ENCODE measurements around the gene FRMD4A.

The FRMD4A gene

DNA sequence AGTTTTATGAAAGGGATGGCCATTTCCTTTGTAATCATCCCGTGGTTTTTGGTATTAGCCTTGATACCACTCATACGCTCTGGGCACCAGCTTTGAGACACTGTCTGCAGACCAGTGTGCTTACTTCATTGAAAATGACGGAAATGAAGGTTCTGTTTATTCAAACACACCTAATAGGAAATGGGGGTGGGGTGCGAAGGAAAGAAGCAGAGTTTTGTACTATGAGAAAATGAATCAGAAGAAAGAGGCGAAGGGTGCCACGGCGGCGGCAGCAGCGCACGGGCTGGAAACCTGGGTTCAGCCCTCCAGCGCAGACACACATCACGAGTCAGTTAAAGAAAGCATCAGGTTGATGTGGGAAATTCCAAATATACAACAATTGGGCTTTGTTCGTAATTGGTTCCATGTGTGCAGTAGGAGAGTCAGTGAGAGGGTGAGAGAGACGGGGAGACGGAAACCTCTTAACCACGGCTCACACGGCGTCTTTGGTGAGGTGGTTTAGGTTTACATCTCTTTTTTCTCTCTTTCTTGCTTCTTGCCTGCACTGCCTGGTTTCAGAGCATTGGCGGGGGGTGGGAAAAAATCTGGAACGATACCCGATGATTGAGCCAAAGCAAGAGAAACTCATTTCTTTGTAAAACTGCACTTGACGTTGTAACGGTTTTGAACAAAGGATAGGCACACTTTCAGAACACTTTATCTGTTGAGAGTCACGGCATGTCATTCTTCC lies 321.2 kb downstream of the FRMD4A start:
- FAIRE-seq, result no peak

DNA sequence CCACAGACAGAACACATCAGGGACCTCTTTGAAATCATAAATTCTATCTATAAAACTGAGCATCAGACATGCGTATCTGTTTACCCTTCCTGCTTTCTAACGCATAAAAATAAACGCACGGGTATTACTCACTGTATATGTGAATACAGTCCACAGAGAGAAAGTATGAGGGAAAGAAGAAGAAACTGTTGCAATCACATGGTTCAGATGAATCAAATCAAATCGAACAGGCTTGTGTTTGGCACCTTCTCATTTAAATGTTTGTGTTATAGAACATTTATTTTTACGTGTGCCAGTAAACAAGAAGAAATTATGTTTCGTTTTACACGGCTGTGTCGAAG lies 322.0 kb downstream of the FRMD4A start:
- FAIRE-seq, result peak; percentile 53
- TF ChIP-seq, protein P1, sequence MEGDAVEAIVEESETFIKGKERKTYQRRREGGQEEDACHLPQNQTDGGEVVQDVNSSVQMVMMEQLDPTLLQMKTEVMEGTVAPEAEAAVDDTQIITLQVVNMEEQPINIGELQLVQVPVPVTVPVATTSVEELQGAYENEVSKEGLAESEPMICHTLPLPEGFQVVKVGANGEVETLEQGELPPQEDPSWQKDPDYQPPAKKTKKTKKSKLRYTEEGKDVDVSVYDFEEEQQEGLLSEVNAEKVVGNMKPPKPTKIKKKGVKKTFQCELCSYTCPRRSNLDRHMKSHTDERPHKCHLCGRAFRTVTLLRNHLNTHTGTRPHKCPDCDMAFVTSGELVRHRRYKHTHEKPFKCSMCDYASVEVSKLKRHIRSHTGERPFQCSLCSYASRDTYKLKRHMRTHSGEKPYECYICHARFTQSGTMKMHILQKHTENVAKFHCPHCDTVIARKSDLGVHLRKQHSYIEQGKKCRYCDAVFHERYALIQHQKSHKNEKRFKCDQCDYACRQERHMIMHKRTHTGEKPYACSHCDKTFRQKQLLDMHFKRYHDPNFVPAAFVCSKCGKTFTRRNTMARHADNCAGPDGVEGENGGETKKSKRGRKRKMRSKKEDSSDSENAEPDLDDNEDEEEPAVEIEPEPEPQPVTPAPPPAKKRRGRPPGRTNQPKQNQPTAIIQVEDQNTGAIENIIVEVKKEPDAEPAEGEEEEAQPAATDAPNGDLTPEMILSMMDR (IDR thresholded peaks at IDR 0.05; ENCODE audit: insufficient read depth, missing control alignments), result no peak
- no peak for DNase-seq (ENCODE audit: insufficient read length, low spot score)

More for the DNA sequence above, 321.2 kb downstream of the FRMD4A start:
- TF ChIP-seq, protein P1 (IDR thresholded peaks at IDR 0.05; ENCODE audit: insufficient read depth, missing control alignments), result no peak
- DNase-seq (ENCODE audit: insufficient read length, low spot score), result no peak

DNA sequence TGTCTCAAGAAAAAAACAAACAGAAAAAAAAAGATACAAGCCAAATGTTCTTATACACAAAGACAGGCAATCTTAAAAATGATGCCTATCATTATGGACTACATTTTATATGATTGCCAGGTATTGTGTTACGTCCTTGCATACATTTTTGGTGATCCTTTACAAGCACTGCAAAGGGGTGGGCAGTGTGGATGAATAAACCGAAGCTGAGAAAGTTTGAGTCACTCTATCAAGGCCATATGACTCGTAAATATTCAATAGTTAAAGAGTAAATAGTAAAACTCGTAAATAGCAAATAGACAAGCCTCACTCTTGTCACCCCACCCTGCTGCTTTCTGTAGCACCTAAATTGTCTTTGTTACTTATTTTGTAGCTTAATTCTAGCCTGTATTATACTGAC lies 326.2 kb downstream of the FRMD4A start:
- FAIRE-seq (no peak), DNase-seq (ENCODE audit: insufficient read length, low spot score) (no peak)
- TF ChIP-seq, protein P1 (IDR thresholded peaks at IDR 0.05; ENCODE audit: insufficient read depth, missing control alignments), result no peak

DNA sequence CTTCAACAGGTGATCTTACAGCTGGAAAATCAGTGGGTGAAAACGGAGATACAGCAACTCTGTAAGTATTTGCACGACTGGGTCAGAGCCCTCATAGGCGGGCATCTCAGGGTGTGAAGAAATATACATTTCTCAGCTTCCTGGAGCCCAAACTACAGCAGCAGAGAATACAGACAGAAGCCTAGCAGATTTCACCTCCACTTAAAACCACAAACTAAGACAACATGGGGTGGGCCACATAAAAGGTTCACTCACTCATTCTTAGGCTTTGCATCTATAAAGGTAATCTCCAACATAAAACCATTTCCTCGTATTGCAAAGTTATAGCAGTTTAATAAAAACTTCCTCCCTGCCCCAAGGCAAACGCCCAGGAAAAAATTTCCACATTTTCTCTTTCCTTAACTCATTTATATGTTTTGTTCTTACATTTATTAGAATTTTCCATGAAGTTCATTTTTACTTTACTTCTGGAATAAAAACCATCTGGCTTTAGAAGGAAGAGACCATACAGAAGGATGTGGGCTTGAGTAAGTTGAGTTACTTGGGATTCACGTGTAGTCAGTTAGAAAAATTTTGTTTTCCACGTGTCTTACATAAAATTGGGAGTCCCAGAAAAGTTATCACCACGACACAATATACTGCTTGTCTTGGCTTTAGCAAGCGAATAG lies 327.1 kb downstream of the FRMD4A start:
- no peak for DNase-seq (ENCODE audit: insufficient read length, low spot score)
- TF ChIP-seq, protein P1 (IDR thresholded peaks at IDR 0.05; ENCODE audit: insufficient read depth, missing control alignments), result no peak
- FAIRE-seq, result no peak

DNA sequence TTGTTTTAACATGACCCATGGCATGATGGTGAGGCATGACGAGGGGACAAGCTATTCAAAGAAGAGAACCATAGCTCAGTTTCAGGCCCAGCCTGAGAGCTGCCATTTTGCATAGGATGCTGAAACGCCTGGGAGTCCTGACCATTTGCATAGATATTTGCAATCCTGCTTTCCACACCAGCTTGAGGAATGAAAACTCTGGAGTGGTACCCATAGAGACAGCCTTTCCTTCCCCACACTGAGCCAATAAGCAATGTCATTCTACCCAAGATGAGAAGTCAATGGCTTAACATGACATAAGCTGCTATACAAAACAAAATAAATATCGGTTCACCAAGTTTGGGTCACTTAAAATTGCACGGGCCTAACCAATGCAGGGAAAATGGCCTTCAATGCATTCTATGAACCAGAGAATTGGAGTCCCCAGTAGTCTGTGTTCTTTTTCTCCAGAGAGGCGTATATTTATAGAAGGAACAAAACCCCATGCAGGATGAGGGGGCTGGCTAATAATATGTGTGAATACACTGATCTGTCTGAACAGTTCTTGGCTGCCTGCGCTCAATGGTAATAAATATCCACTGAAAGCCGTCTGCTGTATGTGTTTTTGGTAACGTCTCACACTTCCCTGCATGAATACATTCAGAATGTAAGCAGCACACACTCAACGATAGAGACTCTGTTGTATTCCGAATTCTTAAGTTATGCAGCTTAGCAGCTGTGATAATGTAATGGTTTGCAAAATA lies 329.3 kb downstream of the FRMD4A start:
- no peak for DNase-seq (ENCODE audit: insufficient read length, low spot score)
- TF ChIP-seq, protein P1 (IDR thresholded peaks at IDR 0.05; ENCODE audit: insufficient read depth, missing control alignments), result no peak
- FAIRE-seq, result no peak

DNA sequence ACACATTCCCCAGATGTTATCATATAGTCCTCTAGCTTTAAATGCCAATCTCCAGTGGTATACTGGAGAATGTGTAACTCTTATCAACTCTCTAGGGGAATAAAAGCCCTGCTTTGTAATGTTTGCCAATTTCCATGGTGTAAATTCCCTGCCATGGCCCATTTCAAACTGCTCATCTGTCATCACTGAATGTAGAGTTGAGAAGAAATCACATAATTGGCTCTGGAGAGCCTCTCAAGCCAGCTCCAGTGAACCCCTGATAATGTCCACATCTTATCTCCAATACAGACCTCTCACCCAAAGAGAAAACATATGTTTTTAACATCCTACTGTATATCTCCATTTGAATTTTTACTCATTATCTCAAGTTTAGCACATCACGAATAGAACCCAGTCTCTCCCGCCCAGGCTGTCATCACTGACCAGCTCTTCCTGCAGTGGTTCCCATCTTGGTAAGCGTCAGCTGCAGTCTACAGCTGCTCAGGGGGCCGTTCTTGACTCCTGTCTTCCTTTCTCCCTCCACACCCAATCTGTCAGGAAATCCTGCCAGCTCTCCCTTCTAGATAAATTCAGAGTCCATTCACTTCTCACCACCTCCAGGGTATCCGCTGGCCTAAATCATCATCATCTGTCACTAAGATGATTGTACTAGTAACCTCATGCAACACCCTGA lies 332.4 kb downstream of the FRMD4A start:
- no peak for FAIRE-seq
- TF ChIP-seq, protein P1 (IDR thresholded peaks at IDR 0.05; ENCODE audit: insufficient read depth, missing control alignments), result no peak

More for the DNA sequence above, 332.4 kb downstream of the FRMD4A start:
- no peak for DNase-seq (ENCODE audit: insufficient read length, low spot score)

Data from D721Med (cell line).